Fibroblast of skin of abdomen (primary cell): ENCODE measurements around the gene INVS.
"Not testable (repeated sequence)": the region's sequence is repeated elsewhere in the genome, so short reads cannot be mapped to it uniquely, and the experiment has no call there.

ENCODE experiments used
- DNase-seq: peaks from one replicate; pipeline ENCODE4 v3.0.0-alpha.2; 2013

Gene INVS

GRCh38 chr9:100284247-100284646 is 185.2 kb downstream of the INVS start:
- no peak for DNase-seq

- DNase-seq, result no peak
Observed at GRCh38 chr9:100285080-100285479, 186.0 kb downstream of the INVS start.

- DNase-seq, result no peak
Observed at GRCh38 chr9:100285601-100286000, 186.6 kb downstream of the INVS start.

- no peak for DNase-seq
Observed at GRCh38 chr9:100286257-100286656, 187.2 kb downstream of the INVS start.

- DNase-seq, result no peak
Observed at GRCh38 chr9:100287186-100287585, 188.1 kb downstream of the INVS start.

- no peak for DNase-seq
Observed at GRCh38 chr9:100290714-100291113, 191.7 kb downstream of the INVS start.

- no peak for DNase-seq
Observed at GRCh38 chr9:100292414-100292813, 193.4 kb downstream of the INVS start.

GRCh38 chr9:100294341-100294740 is 195.3 kb downstream of the INVS start:
- DNase-seq, result no peak

- no peak for DNase-seq
Observed at GRCh38 chr9:100294806-100295205, 195.8 kb downstream of the INVS start.

- DNase-seq, result no peak
Observed at GRCh38 chr9:100295240-100295639, 196.2 kb downstream of the INVS start.

GRCh38 chr9:100296407-100296806 is 197.4 kb downstream of the INVS start:
- no peak for DNase-seq

- DNase-seq, result no peak
Observed at GRCh38 chr9:100298378-100298777, 199.3 kb downstream of the INVS start.

GRCh38 chr9:100303747-100304146 is 204.7 kb downstream of the INVS start:
- peak; percentile 14 for DNase-seq

GRCh38 chr9:100306283-100306682 is 207.2 kb downstream of the INVS start:
- DNase-seq, result no peak

- no peak for DNase-seq
Observed at GRCh38 chr9:100307080-100307479, 208.0 kb downstream of the INVS start.

GRCh38 chr9:100308965-100309564 is 210.0 kb downstream of the INVS start:
- no peak for DNase-seq

- peak; percentile 45 for DNase-seq
Observed at GRCh38 chr9:100309992-100310391, 210.9 kb downstream of the INVS start.

GRCh38 chr9:100315561-100315960 is 216.5 kb downstream of the INVS start:
- no peak for DNase-seq

- peak; percentile 30 for DNase-seq
Observed at GRCh38 chr9:100317706-100318105, 218.7 kb downstream of the INVS start.

- peak; percentile 38 for DNase-seq
Observed at GRCh38 chr9:100322954-100323536, 224.0 kb downstream of the INVS start.

GRCh38 chr9:100324594-100325200 is 225.7 kb downstream of the INVS start:
- peak; percentile 42 for DNase-seq

GRCh38 chr9:100338736-100339135 is 239.7 kb downstream of the INVS start:
- not testable (repeated sequence) for DNase-seq

- DNase-seq, result no peak
Observed at GRCh38 chr9:100340224-100340623, 241.2 kb downstream of the INVS start.

GRCh38 chr9:100341889-100342288 is 242.8 kb downstream of the INVS start:
- no peak for DNase-seq
